BJ (cell line): ENCODE results near the gene SNX9. TPM values are rescaled to one million over a fixed set of nuclear protein-coding genes. Genes with fewer than 3 reads are reported as not detected.

ENCODE experiments used
- CTCF ChIA-PET: fragments of 350-600 bp; formaldehyde crosslinking; extraction: SDS; loops from one replicate; lab custom pipeline; 2021; ENCODE audit warnings: antibody characterized with exemption, inconsistent platforms; lab: Yijun Ruan, JAX
- POLR2A ChIA-PET: fragments of 300-600 bp; sonication (Branson Sonifier 250); formaldehyde crosslinking; extraction: SDS; loops from one replicate; lab custom pipeline; 2021; ENCODE audit warnings: antibody characterized with exemption; lab: Charles Lee
- DNase-seq: peaks from one replicate; pipeline ENCODE4 v3.0.0-alpha.2; 2011; ENCODE audit warnings: low read depth
- H3K27me3 ChIP-seq: 2 replicates; pipeline ENCODE4 v1.6.0; 2011; ENCODE audit warnings: low read length; ENCODE audit not compliant: control insufficient read depth, insufficient read depth
- H3K36me3 ChIP-seq: 2 replicates; pipeline ENCODE4 v1.5.1; 2011; ENCODE audit warnings: low read length; ENCODE audit not compliant: control insufficient read depth, insufficient read depth
- H3K4me3 ChIP-seq: 2 replicates; pipeline ENCODE4 v1.5.1; 2011; ENCODE audit warnings: low read depth, mild to moderate bottlenecking, control low read depth, low read length
- CTCF ChIP-seq: IDR thresholded peaks from 2 replicates; pipeline ENCODE4 v1.5.1; 2011; ENCODE audit warnings: low read depth, mild to moderate bottlenecking, control low read depth, inconsistent platforms, low read length, moderate library complexity; ENCODE audit not compliant: insufficient read depth
- polyA plus RNA-seq: library from polyadenylated mRNA; depleted of rRNA; stranded (reverse); fragments of >200 nt; gene quantifications from 2 replicates; pipeline ENCODE4 v1.2.3, GENCODE V29; 2011

SNX9 gene
- polyA plus RNA-seq, 1 experiment, result 75.1 TPM

DNA sequence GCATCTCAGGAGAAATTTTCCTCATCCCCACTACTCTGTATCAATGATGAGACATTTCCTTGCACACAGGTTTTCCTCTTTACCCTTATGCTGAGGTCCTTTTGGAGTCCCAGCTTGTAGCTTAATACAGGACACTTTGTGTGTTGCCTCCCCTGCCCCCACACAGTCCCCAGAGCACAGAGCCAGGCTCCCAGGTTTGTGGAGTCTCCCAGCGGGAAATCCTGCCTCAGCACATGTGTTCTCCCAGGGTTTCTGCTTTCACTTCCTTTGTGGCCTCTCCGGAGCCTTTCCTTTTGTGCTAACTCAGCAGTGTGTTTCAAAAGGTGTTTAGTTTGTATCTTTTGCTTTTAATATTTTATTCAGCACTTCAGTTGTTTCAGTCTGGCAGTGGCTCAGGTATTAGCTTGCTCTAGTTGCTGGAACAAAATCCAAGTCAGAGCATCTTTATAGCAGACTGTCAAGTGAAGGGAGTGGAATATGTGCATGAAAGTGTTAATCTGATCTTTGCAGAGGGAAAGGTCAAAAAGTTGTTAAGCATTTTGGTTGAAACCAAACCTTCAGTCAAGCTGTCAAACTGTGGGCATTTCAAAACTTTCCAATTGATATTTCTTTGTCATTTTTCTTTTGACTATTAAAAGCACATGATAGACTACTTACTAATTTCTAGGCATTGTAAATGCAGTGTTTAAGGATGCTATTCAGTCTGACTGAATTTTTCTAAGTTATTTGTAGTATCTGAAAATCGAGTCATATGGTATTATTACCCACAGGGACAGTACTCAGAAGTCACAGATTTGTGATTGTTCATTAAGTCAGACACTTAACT is 8.6 kb downstream of the SNX9 start:
- CTCF ChIA-PET, result interaction anchor here (0.8 kb wide), 1 partner anchor 42 kb away, joined by 3 read pairs; no protein-coding TSS in a partner anchor
- Histone ChIP-seq H3K36me3 (peaks cover 1% of the 10 kb centered on the region; the same call in 1 of the 2 replicates), H3K4me3 (no peak overlapping the region)

DNA sequence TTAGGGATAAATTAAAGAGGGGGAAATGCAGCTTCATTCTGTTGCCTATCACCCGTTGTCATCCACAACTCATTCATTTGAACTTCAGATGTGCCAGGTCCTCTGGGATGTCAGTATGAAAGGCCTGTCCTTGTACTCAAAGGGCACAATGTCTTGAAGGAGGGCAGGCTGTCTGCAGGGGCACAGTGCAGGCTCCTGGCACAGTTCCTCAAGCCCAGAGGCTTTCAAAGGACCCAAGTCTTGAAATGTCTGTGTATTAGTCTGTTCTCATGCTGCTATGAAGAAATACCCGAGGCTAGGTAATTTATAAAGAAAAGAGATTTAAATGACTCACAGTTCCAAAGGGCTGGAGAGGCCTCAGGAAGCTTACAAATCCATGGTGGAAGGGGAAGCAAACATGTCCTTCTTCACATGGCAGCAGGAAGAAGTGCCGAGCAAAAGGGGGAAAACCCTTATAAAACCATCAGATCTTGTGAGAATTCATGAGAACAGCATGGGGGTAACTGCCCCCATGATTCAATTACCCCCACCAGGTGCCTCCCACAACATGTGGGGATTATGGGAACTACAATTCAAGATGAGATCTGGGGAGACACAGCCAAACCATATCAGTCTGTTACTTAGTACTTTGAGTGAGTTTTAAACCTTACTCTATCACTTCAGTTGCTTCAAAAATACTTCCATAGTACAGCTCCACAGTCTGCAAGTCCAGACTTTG is 9.4 kb downstream of the SNX9 start:
- TF ChIP-seq CTCF, result no peak
- DNase-seq, result no peak
- no peak overlapping the region for H3K4me3 ChIP-seq
- ChIA-PET POLR2A (no interaction called here), CTCF (interaction anchor here (0.8 to 1.0 kb wide), 2 partner anchors 10 to 42 kb away, joined by 3 to 5 read pairs; no protein-coding TSS in a partner anchor)
- H3K36me3 ChIP-seq, result peaks cover 1% of the 10 kb centered on the region; the same call in 1 of the 2 replicates
- H3K27me3 ChIP-seq, result no peaks in the 10 kb centered on the region

More for the DNA sequence above, 8.6 kb downstream of the SNX9 start:
- H3K27me3 ChIP-seq, result no peaks in the 10 kb centered on the region
- POLR2A ChIA-PET, result no interaction called here
- no peak for TF ChIP-seq CTCF
- no peak for DNase-seq

DNA sequence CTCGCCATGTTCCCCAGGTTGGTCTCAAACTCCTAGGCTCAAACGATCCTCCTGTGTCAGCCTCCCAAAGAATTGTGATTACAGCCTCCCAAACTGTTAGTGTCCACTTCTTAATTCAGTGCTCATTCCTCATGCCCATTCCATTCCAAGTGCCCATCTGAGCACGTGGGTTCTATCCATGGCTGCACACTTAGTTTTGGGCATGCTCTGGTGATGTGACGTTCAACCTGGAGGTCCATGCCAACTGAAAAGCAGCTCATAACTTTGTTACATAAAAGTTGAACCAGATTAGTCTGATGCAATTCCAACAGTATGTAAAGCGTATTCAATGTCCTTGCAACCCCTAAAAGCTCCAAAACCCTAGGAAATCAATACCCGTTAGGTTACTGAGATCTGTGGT is 11.5 kb downstream of the SNX9 start:
- peaks cover 1% of the 10 kb centered on the region; the same call in 1 of the 2 replicates for H3K36me3 ChIP-seq
- CTCF ChIA-PET, result no interaction called here
- no peak for DNase-seq
- H3K4me3 ChIP-seq, result no peak overlapping the region
- TF ChIP-seq CTCF, result no peak
- no peaks in the 10 kb centered on the region for H3K27me3 ChIP-seq
- POLR2A ChIA-PET, result no interaction called here

- H3K4me3 ChIP-seq, result no peak overlapping the region
- DNase-seq, result no peak
- POLR2A ChIA-PET, result no interaction called here
- no peak for TF ChIP-seq CTCF
- H3K36me3 ChIP-seq, result no peaks in the 10 kb centered on the region
- CTCF ChIA-PET, result interaction anchor here (1.2 to 1.6 kb wide), 2 partner anchors 35 to 195 kb away, joined by 3 to 4 read pairs; no protein-coding TSS in a partner anchor
- H3K27me3 ChIP-seq, result no peaks in the 10 kb centered on the region
Measured at GRCh38 chr6:157838718-157839430, 15.8 kb downstream of the SNX9 start.
